ENCODE measurements around the gene NR1I3.

NR1I3 gene

DNA sequence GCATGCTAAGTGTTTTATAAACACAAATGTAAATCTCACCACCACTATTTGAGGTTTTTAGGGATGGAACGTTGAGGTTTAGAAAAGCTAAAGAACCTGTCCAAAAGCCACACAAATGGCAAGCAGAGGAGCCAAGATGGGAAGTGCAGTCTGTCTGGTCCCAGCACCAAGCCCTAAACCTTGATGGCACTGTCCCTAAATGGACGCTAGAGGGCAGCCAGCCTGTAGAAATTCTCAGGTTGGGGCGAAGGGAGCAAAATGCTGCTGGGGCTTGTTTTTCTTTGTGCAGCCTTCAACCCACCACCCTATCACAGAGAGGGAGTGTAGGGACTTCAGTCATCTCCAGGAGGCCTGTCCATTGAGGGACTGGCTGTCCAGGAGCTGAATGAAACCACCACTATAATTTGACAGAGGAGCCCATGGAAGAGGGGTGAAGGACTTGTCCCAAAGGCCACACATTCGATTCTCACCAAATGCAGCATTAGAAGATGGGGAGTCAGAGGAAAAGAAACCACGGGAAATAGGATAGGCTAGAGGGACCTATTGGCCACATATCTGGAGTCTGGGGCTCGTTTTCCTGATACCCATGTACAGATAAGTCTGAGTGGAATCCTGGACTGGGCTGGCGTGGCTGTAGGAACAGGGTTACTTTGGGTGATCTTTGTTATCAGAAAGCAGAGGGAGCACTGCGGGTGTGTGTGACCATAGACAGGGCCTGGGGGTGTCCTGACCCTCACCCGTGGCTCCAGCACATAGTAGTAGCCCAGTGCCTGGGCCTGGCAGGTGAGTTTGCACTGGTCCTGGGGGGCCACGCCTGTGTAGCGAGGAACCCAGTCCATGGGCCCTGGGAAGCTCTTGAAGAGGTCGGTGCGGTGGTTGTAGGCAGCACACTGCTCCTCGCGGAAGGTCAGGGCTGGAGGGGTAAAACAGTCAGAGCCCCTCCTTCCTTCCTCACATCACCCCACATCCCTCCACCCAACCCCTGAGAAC lies 45.2 kb downstream of the NR1I3 start:
- peak; percentile 73 for DNase-seq

GRCh38 chr1:161191971-161192370 lies 46.0 kb downstream of the NR1I3 start:
- no peak for DNase-seq

GRCh38 chr1:161190962-161191521 lies 47.0 kb downstream of the NR1I3 start:
- DNase-seq = no peak

DNA sequence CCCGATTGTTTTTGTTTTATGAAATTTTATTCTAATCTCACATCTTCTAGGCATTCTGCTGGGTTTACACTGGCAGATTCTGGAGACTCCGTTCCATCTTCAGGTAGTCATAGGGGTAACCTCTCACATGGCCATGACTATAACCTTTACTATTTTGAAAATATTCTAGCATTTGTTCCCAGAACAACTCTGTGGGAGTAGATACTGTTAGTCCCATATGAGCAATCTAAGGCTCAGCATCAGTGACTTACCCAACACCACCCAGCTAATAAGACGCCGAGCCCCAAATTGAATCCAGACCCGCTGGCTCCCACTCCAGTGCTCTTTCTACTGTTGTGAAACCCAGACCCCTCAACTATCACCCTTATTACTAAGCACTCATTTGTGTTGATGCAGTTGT lies 49.0 kb downstream of the NR1I3 start:
- DNase-seq = no peak

DNA sequence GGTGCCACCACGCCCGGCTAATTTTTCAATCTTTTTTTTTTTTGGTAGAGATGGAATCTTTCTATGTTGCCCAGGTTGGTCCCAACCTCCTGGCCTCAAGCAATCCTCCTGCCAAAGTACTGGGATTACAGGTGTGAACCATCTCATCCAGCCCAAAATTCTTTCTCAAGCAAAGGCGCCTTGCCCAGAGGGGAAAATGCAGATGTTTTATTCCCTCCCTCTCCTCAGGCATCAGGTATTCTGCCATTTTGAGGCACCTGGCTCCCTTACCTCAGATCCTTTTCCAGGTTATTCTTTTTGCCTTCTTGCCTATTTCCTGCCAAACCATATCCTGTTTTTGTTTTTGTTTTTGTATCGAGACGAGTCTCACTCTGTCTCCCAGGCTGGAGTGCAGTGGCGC lies 49.6 kb downstream of the NR1I3 start:
- no peak for DNase-seq

- no peak for DNase-seq
These were observed 50.7 kb downstream of the NR1I3 start for GRCh38 chr1:161187311-161187710.

- peak; percentile 94 for DNase-seq
These were observed 52.2 kb downstream of the NR1I3 start for GRCh38 chr1:161185732-161186311.

DNA sequence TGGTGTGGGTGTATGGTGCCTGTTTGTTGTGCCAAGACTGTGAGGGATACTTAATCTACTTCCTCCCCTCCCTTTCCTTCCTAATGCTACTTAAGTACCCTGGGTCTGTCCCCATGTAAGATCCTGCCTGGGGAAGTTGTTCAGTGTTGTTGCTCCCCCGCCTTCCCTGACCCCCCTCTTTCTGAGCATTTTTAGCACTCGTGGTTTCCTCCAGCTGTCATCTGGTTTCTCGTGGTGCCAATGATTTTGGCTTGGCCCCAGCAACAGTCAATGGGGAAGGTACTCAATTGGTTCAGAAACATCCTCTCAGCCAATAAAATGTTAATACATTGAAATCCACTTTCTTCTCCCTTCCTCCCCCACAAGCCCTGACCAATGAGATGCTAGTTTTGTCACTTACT lies 52.7 kb downstream of the NR1I3 start:
- peak; percentile 85 for DNase-seq

DNA sequence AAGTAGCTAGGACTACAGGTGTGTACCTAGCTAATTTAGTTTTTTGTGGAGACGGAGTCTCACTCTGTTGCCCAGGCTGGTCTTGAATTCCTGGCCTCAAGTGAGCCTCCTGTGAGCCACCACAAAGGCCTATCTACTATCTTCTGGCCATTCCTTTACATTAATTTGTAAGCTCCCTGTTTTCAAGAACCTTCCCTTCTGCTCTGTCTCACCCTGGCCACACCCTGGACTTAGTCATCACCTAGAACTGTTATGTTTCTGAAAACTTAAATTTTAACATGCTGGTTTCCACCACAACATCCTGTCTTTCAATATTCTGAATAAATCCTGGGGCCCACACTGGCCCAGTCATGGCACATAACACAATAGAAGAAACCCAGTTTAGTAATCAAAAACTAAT lies 55.8 kb downstream of the NR1I3 start:
- peak; percentile 77 for DNase-seq

GRCh38 chr1:161180639-161181038 lies 57.4 kb downstream of the NR1I3 start:
- DNase-seq = peak; percentile 35

DNA sequence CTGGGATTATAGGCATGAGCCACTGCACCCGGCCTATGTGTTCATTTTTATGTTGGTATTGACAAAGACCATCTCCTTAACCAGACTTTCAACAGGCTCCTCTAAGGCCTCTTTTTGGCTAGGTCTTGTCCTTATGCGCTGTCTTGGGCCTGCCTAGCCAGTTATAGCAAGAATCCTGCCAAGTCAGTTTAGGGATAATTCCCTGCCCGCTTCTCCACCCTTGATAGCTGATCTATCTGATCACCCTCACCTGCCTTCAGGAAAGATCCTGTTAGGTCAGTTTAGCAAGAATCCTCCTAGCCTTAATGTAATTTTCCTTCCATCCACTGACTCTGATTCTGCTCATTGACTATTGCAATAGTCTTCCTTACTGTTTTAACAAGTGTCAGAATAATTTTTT lies 58.3 kb downstream of the NR1I3 start:
- no peak for DNase-seq

All from inflammatory macrophage treated with lipopolysaccharide for 4 hours (primary cell).